Transverse colon (tissue), 4 donors: ENCODE measurements around the gene C2orf42. TPM values are rescaled to one million over a fixed set of nuclear protein-coding genes. Genes with fewer than 3 reads are reported as not detected.

Experiments used
- DNase-seq: peaks from one replicate; pipeline ENCODE4 v3.0.0-alpha.2; 2019
- H3K27ac ChIP-seq, 4 donors: fragments of 200-600 bp; sonication (generic); 2 replicates each; pipeline ENCODE4 v1.5.1; 2016 to 2018; ENCODE audit warnings: inconsistent platforms in 4 of 4
- H3K27me3 ChIP-seq: fragments of 200-600 bp; sonication (generic); 2 replicates; pipeline ENCODE4 v1.5.1; 2017; ENCODE audit warnings: inconsistent platforms
- H3K36me3 ChIP-seq, 4 donors: fragments of 200-600 bp; sonication (generic); 2 replicates each; pipeline ENCODE4 v1.5.1; 2017 to 2019; ENCODE audit warnings: inconsistent platforms in 4 of 4
- H3K4me1 ChIP-seq, 4 donors: fragments of 200-600 bp; sonication (generic); 2 replicates each; pipeline ENCODE4 v1.5.1; 2017 to 2020; ENCODE audit warnings: inconsistent platforms in 4 of 4
- H3K4me3 ChIP-seq, 4 donors: fragments of 200-600 bp; sonication (generic); 1 replicate in 1 of 4; 2 replicates in 3 of 4; pipeline versions ENCODE4 v1.5.1 to v1.6.1; 2017 to 2019; ENCODE audit warnings: inconsistent platforms in 4 of 4
- H3K9me3 ChIP-seq, 2 donors: fragments of 200-600 bp; sonication (generic); 2 replicates each; pipeline ENCODE4 v1.5.1; 2017 to 2019; ENCODE audit warnings: inconsistent platforms in 2 of 2
- EP300 ChIP-seq: sonication (generic); formaldehyde crosslinking; IDR thresholded peaks from one replicate; pipeline ENCODE4 v1.6.1; 2017; ENCODE audit warnings: antibody characterized with exemption, low read depth
- POLR2A ChIP-seq: fragments of 450-650 bp; IDR thresholded peaks from one replicate; pipeline ENCODE4 v1.6.1; 2016; ENCODE audit warnings: antibody characterized with exemption, mild to moderate bottlenecking, moderate library complexity
- POLR2AphosphoS5 ChIP-seq, 3 donors: sonication (generic); formaldehyde crosslinking; IDR thresholded peaks; one replicate each; pipeline ENCODE4 v1.6.1; 2016; ENCODE audit warnings: antibody characterized with exemption in 3 of 3
- WGBS, 2 donors: methylation state at CpG; one replicate each; pipeline ENCODE4 v1.1.5; 2018; ENCODE audit warnings: low coverage in 1 of 2; 5-methylcytosine and 5-hydroxymethylcytosine counted together
- in situ Hi-C, 4 donors: fragments of 200-750 bp; cut with MboI; loops; one replicate each; pipeline versions ENCODE4 v1.15.0 to v1.15.1; 2017; ENCODE audit warnings: low sequenced_read_pairs in 3 of 4, low pct_ligation_motif_present in 1 of 4, low pct_unique_long_range_greater_than_20kb in 1 of 4
- intact Hi-C: fragments of 100-400 bp; cut with DNase I; formaldehyde crosslinking; loops from one replicate; pipeline ENCODE4 v1.15.1; 2023; ENCODE audit warnings: low total_unique reads
- total RNA-seq, 4 donors: library from RNA; depleted of rRNA; stranded (reverse); fragments of >200 nt; gene quantifications; one replicate each; pipeline ENCODE4 v1.1.0, GENCODE V29; 2016
- TF ChIP-seq, protein P1 (sequence below), 5 experiments: fragments of 200-600 bp in 3 of 5; fragments of 450-650 bp in 2 of 5; sonication (generic) in 3 of 5; IDR thresholded peaks; 1 replicate in 2 of 5; 2 replicates in 3 of 5; pipeline ENCODE4 v1.5.1; 2016 to 2017; ENCODE audit warnings: antibody characterized with exemption in 5 of 5, inconsistent platforms in 3 of 5, mild to moderate bottlenecking in 2 of 5, moderate library complexity in 1 of 5

C2orf42 gene
- total RNA-seq, 4 donors from 2014 or later: 2.2 to 14.0 (median 11.1) TPM

DNA sequence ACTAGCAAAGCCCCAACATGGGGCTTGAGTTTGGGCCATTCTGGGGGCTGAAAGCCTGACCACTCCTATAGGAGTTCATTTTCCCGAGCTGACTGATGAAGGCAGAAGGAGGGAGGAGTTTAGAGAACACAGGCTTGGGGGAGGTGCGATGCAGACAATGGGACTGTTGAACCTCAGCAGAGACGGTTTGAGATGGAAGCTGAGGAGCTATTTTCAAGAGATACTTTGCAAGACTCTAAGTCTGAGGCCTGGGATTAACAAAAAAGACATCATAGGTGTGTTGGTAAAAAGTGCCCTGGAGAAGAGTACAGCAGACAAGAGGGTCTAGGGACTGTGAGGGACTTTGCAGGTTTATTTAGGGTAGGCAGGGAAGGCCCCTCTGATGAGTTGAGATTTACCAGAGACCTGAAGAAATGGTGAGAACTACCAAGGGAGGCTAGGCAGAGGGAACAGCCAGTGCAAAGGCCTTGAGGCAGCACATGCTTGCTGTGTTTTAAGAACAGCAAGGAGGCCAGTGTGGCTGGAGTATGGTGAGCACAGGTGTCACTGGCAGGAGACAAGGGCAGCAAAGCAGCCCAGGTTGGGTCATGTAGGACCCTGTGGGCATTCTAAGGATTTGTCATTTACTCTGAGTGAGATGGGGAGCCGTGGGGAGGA, 71.9 kb downstream of the C2orf42 start:
- 50 to 60% methylated on average over 2 to 4 of the region's 4 CpGs for WGBS, 2 donors
- H3K9me3 ChIP-seq: no peaks in the 10 kb centered on the region
- no peak for TF ChIP-seq EP300
- no peak for TF ChIP-seq POLR2A
- TF ChIP-seq POLR2AphosphoS5 (IDR thresholded peaks at IDR 0.05): no peak
- TF ChIP-seq, protein P1, sequence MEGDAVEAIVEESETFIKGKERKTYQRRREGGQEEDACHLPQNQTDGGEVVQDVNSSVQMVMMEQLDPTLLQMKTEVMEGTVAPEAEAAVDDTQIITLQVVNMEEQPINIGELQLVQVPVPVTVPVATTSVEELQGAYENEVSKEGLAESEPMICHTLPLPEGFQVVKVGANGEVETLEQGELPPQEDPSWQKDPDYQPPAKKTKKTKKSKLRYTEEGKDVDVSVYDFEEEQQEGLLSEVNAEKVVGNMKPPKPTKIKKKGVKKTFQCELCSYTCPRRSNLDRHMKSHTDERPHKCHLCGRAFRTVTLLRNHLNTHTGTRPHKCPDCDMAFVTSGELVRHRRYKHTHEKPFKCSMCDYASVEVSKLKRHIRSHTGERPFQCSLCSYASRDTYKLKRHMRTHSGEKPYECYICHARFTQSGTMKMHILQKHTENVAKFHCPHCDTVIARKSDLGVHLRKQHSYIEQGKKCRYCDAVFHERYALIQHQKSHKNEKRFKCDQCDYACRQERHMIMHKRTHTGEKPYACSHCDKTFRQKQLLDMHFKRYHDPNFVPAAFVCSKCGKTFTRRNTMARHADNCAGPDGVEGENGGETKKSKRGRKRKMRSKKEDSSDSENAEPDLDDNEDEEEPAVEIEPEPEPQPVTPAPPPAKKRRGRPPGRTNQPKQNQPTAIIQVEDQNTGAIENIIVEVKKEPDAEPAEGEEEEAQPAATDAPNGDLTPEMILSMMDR (IDR thresholded peaks at IDR 0.05): no peak
- no peak for DNase-seq
- H3K27ac ChIP-seq: peak overlapping the region in 1 of 4 donors; percentile 17
- no peaks in the 10 kb centered on the region for H3K36me3 ChIP-seq
- H3K27me3 ChIP-seq: no peaks in the 10 kb centered on the region
- H3K4me3 ChIP-seq: no peak overlapping the region
- in situ Hi-C loops: no loop called here
- intact Hi-C loops: no loop called here
- peaks cover 0 to 17% (median 11%) of the 10 kb centered on the region in 4 donors for H3K4me1 ChIP-seq

DNA sequence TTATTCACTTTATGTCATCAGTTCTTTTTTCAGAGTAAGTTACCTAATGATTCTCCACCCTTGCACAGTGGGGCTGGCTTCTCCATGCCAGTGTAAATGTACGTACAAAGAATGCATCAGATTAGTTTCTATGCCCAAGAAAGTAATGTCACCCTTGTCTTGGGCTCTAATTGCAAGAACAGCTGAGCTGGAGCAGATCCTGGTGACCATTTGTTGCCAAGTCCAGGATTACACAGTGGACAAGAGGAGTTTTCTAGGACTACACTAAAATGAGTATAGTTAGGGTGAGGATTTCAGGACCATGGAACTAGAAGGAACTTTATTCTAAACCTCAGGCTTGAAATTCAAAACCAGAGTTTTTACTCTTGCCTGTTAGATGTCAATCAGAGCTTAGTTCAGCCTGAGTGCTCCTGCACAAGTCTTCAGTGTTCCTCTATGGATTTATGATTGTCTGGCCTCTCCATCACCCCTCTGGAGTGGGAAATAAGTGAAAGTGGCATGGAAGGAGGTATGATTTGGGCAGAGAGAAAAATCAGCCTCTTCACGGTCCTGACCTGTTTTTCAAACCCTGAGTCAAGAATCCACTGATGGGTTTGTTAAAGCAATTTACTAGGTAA, 73.8 kb downstream of the C2orf42 start:
- H3K9me3 ChIP-seq: no peaks in the 10 kb centered on the region
- H3K36me3 ChIP-seq: no peaks in the 10 kb centered on the region
- in situ Hi-C loops: no loop called here
- no peaks in the 10 kb centered on the region for H3K27me3 ChIP-seq
- intact Hi-C loops: no loop called here
- H3K27ac ChIP-seq: no peak overlapping the region
- WGBS, 2 donors: 78 to 85% methylated on average over 2 of the region's 2 CpGs
- H3K4me1 ChIP-seq: peaks cover 0 to 9% (median 0%) of the 10 kb centered on the region in 4 donors
- TF ChIP-seq, protein P1 (IDR thresholded peaks at IDR 0.05): no peak
- no peak for TF ChIP-seq EP300
- no peak for TF ChIP-seq POLR2A
- no peak for TF ChIP-seq POLR2AphosphoS5 (IDR thresholded peaks at IDR 0.05)
- H3K4me3 ChIP-seq: no peak overlapping the region
- DNase-seq: no peak

DNA sequence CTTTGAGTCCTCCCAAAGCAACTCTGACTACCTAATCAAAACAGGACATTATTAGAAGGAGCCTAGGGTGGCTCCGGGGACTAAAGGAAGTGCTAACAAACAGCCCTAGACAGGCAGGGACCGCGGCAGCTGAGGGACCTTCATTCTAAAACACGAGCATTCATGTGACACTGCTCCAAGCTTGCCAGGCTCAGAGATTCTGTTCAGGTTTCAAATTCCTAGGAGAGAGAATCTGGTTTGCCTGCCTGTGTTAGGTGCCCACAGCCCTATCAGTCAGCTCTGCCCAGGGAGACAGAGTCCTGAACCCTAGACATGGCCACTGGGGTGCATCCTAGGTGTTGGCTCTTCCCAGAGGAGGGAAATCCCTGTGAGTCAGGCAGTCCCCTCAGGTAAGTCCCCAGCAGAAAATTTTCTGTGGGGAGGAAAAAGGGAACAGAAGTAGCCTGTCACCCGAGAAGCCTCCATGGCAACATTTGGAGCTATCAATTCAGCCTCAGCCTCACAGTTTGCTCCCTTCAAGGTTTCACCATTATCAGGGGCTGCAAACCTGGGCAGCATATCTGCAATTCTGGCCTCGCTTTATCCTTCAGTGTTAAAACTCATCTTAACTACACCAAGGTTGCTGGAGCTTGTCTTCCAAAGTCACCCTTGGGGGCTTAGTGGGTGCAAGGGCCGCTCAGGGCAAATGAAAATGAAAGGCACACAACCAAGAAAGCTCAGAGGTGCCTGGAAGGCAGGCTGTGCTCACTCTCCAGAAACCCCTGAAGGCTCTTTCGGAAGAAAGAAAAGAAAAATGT, 75.0 kb downstream of the C2orf42 start:
- WGBS, 2 donors: 80 to 86% methylated on average over 1 to 8 of the region's 8 CpGs
- TF ChIP-seq POLR2AphosphoS5 (IDR thresholded peaks at IDR 0.05) (no peak), POLR2A (no peak)
- H3K9me3 ChIP-seq: no peaks in the 10 kb centered on the region
- intact Hi-C loops: no loop called here
- in situ Hi-C loops: no loop called here
- peak overlapping the region in 1 of 4 donors; percentile 2 for H3K27ac ChIP-seq
- no peak for DNase-seq
- H3K4me3 ChIP-seq: no peak overlapping the region
- no peaks in the 10 kb centered on the region for H3K27me3 ChIP-seq
- H3K36me3 ChIP-seq: no peaks in the 10 kb centered on the region
- H3K4me1 ChIP-seq: peaks cover 0 to 21% (median 0%) of the 10 kb centered on the region in 4 donors

DNA sequence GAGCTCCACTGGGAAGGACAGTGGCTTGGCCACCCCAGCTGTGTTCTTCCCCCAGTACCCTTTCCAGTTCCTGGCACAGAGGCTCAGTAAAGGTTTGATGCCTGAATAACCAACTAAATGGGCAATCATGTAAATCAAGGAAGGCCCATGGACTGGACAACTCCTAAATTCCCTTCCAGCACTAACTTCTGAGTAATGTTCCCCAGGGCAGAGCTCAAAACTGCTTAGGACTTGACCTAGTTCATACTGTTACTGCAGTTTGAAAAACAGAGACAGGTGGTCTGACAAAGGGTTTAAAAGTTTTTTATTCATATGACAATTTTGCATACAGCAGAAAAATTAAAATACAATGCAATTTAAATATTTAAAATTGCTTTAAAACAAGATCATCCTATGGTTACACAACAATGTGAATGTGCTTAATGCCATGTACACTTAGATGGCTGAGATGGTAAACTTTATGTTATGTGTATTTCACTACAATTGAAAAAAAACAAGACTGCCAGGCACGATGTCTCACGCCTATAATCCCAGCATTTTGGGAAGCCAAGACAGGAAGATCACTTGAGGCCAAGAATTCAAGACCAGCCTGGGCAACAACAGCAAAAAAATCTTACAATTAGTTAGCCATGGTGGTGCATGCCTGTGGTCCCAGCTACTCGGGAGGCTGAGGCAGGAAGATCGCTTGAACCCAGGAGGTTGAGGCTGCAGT, 77.3 kb downstream of the C2orf42 start:
- Histone ChIP-seq H3K4me1 (peaks cover 4 to 30% (median 12%) of the 10 kb centered on the region in 4 donors), H3K9me3 (no peaks in the 10 kb centered on the region), H3K36me3 (no peaks in the 10 kb centered on the region), H3K4me3 (no peak overlapping the region), H3K27me3 (no peaks in the 10 kb centered on the region), H3K27ac (no peak overlapping the region)
- intact Hi-C loops: no loop called here
- no peak for TF ChIP-seq EP300
- TF ChIP-seq, protein P1 (IDR thresholded peaks at IDR 0.05): no peak
- TF ChIP-seq POLR2A: no peak
- no peak for TF ChIP-seq POLR2AphosphoS5 (IDR thresholded peaks at IDR 0.05)
- in situ Hi-C loops: no loop called here
- 89 to 92% methylated on average over 2 to 4 of the region's 4 CpGs for WGBS, 2 donors
- DNase-seq: no peak
